ENCODE results near the gene PPP1R15B.

The PPP1R15B gene

GRCh38 chr1:204411451-204412204 is at the start of gene PPP1R15B:
TSS of gene PPP1R15B (minus strand) at chr1:204411817. CDS start at chr1:204411411, 406 bp downstream.
- peak; percentile 98 for DNase-seq (ENCODE audit: low read depth)

GRCh38 chr1:204460346-204460745 is 48.7 kb upstream of the PPP1R15B start:
- no peak for DNase-seq (ENCODE audit: low read depth)

- DNase-seq (ENCODE audit: low read depth) = no peak
Observed at GRCh38 chr1:204459706-204460105, 48.1 kb upstream of the PPP1R15B start.

GRCh38 chr1:204457666-204458065 is 46.0 kb upstream of the PPP1R15B start:
- DNase-seq (ENCODE audit: low read depth) = no peak

- no peak for DNase-seq (ENCODE audit: low read depth)
Observed at GRCh38 chr1:204456826-204457442, 45.3 kb upstream of the PPP1R15B start.

GRCh38 chr1:204455831-204456145 is 44.2 kb upstream of the PPP1R15B start:
- no peak for DNase-seq (ENCODE audit: low read depth)

GRCh38 chr1:204455063-204455830 is 43.6 kb upstream of the PPP1R15B start:
- no peak for DNase-seq (ENCODE audit: low read depth)

- DNase-seq (ENCODE audit: low read depth) = no peak
Observed at GRCh38 chr1:204454476-204454875, 42.9 kb upstream of the PPP1R15B start.

- no peak for DNase-seq (ENCODE audit: low read depth)
Observed at GRCh38 chr1:204453141-204453772, 41.6 kb upstream of the PPP1R15B start.

GRCh38 chr1:204451352-204452124 is 39.9 kb upstream of the PPP1R15B start:
- DNase-seq (ENCODE audit: low read depth) = no peak

- DNase-seq (ENCODE audit: low read depth) = no peak
Observed at GRCh38 chr1:204450461-204451257, 39.0 kb upstream of the PPP1R15B start.

GRCh38 chr1:204449678-204450280 is 38.2 kb upstream of the PPP1R15B start:
- DNase-seq (ENCODE audit: low read depth) = no peak

- no peak for DNase-seq (ENCODE audit: low read depth)
Observed at GRCh38 chr1:204448991-204449677, 37.5 kb upstream of the PPP1R15B start.

- DNase-seq (ENCODE audit: low read depth) = no peak
Observed at GRCh38 chr1:204448344-204448964, 36.8 kb upstream of the PPP1R15B start.

- DNase-seq (ENCODE audit: low read depth) = no peak
Observed at GRCh38 chr1:204447736-204448135, 36.1 kb upstream of the PPP1R15B start.

- no peak for DNase-seq (ENCODE audit: low read depth)
Observed at GRCh38 chr1:204447190-204447589, 35.6 kb upstream of the PPP1R15B start.

- DNase-seq (ENCODE audit: low read depth) = peak; percentile 56
Observed at GRCh38 chr1:204446413-204447111, 34.9 kb upstream of the PPP1R15B start.

GRCh38 chr1:204445860-204446412 is 34.3 kb upstream of the PPP1R15B start:
- DNase-seq (ENCODE audit: low read depth) = peak; percentile 37
